HG03342 (cell line): ENCODE measurements around the gene TCEAL1.
"Not testable (repeated sequence)": the region's sequence is repeated elsewhere in the genome, so short reads cannot be mapped to it uniquely, and the experiment has no call there.

Source experiments
- ATAC-seq: cut with Tn5 transposase; IDR thresholded peaks from one replicate; pipeline ENCODE4 v1.9.1; 2021; ENCODE audit warnings: mild to moderate bottlenecking, moderate library complexity; ENCODE audit not compliant: unreplicated experiment

Gene TCEAL1

GRCh38 chrX:103631145-103631544, 2.4 kb downstream of the TCEAL1 start:
- no peak for ATAC-seq

GRCh38 chrX:103635436-103635835, 6.7 kb downstream of the TCEAL1 start:
- ATAC-seq, result no peak

DNA sequence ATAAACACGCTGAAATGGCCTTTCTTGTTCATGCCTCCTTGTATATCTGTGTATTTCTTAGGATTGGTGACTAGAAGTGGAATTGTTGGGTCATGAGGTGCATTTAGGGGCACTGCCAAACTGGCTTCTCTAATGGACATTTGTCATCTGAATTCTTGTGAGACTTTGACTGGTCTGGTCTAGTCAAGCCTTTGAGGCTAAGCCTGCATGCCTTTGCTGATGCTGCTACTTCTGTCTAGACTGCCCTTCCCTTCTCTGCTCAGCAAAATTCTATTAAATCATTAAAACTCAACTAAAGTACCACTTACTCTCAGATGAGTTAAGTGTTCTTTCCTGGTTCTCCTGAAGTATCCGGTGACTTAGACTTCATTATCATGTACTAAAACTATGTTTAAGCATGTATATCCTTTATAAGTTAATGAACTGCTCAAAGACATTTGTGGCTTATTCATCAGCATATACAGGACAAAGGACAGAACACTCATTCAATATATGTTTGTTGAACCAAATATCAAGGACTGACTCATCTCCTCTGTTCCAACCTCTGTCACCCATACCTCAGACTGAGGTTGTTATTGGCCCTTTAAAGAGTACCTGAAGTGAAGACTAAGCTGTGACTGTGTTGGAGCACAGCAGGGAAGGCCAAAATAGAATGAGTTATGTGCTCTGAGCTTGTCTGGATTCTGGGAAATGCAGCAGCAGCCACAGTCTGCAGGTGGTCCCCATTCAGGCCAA, 9.0 kb downstream of the TCEAL1 start:
- ATAC-seq, result no peak

- ATAC-seq, result not testable (repeated sequence)
Measured at GRCh38 chrX:103638479-103639346, 9.9 kb downstream of the TCEAL1 start.

DNA sequence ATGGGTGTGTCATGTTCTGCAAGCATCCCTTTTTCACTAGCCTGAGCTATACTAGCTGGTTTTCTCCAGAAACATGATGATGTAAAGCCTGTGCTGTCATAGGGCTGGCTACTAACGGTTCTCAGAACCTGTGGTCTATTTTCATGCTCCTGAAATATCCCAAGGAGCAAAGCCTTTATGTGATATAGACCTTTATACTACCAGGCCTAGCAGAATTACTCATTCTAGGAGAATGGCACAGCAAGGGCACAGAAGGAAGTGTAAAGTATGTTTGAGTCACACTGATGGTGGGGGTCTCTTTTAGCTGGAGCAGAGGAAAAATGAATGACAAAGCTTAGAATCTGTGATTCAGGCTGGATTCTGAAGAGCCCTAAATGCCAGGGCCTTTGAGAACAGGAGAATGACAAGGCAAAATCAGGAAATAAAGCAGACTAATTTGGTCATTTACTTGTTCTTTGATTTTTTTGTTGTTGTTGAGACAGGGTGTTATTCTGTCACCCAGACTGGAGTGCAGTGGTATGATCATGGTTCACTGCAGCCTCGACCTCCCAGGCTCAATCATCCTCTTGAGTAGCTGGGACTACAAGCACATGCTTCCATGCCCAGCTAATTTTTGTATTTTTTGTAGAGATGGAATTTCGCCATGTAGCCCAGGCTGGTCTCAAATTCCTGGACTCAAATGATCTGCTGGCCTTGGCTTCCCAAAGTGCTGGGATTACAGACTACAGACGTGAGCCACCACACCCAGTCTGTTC, 11.8 kb downstream of the TCEAL1 start:
- ATAC-seq, result no peak

DNA sequence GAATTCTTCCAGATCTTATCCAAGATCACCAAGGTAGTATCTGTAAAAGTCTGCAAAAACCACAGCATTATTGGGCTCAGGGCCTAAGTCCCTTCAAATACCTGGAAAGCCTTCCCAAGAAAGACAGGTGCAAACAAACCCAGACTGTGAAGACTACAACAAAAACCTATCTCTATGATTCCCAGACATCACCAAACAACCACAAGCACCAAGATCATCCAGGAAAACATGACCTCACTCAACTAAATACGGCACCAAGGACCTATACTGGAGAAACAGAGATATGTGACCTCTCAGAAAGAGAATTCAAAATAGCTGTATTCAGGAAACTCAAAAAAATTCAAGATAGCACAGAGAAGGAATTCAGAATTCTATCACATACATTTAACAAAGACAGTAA, 15.3 kb downstream of the TCEAL1 start:
- no peak for ATAC-seq

GRCh38 chrX:103647630-103648029, 18.9 kb downstream of the TCEAL1 start:
- no peak for ATAC-seq

- no peak for ATAC-seq
Measured at GRCh38 chrX:103651151-103651773, 22.5 kb downstream of the TCEAL1 start.

GRCh38 chrX:103655230-103656000, 26.6 kb downstream of the TCEAL1 start:
- ATAC-seq, result not testable (repeated sequence)

GRCh38 chrX:103656617-103657016, 27.8 kb downstream of the TCEAL1 start:
- ATAC-seq, result no peak

- not testable (repeated sequence) for ATAC-seq
Measured at GRCh38 chrX:103657066-103657465, 28.3 kb downstream of the TCEAL1 start.

DNA sequence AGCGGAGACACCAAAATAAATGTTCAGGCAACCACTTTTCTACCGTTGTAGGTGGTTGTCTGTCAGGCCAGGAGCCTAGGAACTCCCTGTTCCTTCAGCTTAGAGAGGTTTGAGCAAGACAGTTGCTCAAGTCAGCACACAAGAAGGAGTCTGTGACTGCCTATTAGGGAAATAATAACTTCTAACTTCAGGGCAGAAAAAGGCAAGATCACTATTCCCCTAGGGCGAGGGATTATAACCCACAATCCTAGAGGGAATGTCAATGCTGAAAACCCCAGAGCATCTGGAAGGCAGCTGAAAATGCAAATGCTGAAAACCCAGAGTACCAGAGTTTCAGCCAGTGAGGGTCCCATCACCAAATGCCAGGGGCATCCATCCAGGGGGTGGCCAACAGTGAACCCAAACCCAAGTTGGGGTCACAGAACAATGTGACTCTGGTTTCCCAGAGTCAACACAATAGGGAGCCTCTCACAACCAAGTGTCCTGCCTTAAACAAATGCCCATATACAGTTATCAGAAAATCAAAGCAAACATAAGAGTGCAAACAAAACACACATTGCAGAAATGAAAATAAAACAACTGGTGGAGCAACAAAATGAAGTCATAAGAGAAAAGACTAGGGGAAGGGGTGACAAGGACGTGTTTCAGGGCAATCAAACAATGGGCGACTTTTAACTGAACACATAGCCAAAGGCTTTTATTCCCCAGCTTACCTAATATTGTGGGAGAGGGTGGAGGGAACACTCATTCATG, 30.1 kb downstream of the TCEAL1 start:
- ATAC-seq, result no peak

DNA sequence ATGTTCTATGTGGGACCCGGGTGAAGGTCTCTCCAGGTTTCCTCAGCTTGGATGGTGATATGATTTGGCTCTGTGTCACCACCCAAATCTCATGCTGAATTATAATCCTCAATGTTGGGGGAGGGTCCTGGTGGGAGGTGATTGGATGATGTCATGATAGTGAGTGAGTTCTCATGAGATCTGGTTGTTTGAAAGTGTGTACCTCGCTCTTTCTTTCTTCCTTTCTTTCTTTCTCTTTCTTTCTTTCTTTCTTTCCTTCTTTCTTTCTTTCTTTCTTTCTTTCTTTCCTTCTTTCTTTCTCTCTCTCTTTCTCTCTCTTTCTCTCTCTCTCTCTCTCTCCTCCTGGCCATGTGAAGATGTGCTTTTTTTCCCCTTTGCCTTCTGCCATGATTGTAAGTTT, 30.7 kb downstream of the TCEAL1 start:
- ATAC-seq, result not testable (repeated sequence)

DNA sequence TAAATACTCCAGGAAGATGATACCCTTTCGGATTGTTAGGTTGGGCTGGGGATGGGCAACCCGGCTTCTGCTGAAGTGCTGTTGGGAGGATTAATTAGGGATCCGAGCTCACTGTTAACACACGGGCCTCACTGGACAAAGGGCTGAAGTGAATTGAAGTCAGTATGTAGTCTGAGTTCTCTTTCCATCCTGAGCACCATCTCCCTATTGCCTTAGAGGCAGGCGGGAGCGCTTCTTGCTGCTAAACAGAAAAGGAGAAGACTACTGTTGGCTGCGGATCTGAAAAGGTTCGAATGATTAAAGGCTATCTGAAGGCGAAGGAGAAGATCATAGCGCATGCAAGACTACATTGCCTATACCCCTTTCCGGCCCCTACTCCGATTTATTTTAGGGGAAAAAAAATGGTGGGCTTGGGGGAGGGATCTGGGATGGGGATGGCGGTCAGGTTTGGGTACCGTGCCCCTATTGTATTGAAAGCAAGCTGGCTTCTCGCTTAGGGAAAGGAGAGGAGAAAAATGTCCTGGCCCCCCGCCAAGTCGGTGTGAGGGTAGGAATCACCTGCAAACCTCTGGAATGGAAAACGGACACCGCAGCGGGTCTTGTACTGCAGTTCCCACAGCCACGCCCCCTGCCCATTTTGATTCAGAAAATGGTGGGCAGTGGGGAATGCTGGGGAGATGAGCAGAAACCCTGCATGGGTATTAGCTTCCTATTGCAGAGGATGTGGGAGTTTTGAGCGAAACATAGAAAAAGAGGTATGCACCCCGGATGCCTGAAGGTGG, 35.4 kb downstream of the TCEAL1 start:
- no peak for ATAC-seq

DNA sequence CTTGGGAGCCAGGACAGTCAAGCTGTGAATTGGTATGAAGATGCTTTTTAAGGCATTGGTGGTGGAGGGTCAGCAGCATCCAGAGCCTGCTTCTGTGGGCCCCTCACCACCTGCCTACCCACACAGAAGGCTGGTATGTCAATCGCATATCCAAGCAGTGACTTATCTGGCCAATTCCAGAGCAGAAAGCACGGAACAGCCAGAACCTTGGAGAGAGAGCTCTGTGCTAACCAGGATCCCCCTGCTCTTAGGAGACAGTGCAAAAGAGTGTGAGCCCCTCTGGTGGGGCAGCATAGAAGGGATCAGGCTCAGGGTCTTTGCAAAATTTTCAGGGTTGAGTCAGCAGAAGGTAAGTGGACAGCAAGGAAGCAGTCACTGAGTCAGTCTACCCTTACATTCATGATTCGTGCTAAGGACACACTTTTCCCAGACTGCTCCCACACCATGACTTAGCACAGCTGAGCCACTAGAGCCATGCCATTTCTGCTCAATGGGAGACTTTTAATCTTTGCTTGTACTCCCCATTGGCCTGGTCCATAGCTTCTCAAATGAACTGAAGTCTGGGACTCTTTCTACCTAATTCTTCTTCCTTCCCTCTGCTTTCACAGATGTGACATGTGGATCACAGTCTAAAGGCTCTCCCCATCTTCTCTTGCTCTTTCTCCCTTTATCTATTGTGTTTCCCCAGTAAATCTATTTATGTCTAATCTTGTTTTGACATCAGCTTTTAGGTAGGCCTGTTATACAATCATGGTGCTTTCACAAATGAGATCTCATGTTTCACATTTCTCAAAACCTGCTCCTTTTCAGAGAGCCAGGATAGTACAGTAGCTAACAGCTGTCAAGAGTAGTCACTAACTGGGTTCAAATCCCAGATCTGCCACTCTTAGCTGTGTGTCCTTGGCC, 37.7 kb downstream of the TCEAL1 start:
- no peak for ATAC-seq

GRCh38 chrX:103669745-103670144, 41.0 kb downstream of the TCEAL1 start:
- ATAC-seq, result no peak

DNA sequence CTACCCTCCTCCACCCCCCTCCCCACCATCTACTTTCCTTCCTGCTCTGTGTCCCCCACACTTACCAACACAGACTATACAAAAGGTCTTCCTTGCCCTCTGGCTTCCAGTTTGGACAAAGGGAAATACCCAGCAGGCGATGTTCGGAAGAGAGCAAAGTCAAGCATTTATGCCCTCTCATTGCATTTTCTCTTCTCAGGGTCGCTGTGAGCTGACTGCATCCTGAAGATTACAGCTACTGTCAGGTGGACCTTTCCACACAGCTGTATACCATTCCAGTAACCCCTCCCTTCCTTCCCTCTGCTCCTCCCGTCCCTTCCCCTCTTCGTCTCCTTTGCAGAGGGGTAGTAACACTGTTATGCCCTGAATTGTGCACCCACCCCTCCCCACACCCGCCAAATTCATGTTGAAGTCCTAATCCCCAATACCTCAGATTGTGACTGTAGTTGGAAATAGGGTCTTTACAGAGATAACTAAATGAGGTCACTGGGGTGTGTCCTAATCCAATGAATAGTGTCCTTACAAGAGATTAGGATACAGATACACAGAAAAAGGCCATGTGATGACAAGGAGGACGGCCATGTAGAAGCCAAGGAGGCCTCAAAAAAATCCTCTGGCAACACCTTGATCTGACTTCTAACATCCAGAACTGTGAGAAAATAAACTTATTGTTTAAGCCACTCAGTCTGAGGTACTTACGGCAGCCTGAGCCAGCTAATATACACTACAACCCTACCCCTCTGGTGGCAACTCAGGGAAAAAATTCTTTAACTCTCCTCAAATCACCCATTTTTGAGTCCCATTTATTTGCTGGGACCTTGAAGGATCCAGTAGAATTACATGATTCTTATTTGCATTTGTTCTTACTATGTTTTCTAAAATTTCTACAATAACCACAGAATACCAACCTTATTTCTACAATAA, 46.0 kb downstream of the TCEAL1 start:
- ATAC-seq, result no peak
